ENCODE data around the gene FREM2.

Gene FREM2

DNA sequence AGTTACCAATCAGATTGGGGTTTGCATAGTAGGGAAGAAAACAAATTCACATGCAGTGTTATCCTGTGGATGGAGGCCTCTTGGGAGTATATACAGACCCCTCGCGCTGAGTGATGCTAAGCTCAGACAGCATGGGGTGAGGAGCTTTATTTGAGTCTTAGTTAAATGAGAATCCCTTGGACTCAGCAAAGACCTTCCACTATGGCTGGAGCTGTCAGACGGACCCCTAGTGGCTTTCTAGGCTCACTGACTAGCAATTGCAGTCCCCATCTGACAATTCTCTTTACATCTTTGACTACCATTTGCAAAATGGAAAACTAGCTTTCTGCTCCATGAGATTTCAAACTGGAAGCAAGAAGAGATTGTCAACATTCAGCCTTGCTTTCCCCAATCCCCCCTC is 213.3 kb downstream of the FREM2 start:
- DNase-seq, result no peak

DNA sequence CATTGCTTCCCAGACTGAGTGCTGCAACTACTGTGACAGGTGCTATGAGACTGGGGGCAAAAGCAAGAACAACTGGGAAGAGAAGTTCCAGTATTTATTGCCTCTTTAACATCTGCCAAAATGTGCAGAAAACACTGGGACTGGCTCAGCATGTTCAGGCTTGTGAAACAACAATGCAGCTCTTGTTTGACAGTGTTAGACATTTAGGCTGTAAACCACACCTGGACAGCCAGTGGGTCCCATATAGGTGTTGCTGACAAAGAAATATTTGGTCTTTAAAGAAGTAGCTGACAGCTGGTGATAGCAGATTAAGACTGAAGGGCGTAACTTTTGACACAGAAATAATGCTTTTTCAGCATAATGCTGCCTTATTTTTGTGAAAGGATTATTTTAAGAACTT is 215.7 kb downstream of the FREM2 start:
- no peak for DNase-seq

DNA sequence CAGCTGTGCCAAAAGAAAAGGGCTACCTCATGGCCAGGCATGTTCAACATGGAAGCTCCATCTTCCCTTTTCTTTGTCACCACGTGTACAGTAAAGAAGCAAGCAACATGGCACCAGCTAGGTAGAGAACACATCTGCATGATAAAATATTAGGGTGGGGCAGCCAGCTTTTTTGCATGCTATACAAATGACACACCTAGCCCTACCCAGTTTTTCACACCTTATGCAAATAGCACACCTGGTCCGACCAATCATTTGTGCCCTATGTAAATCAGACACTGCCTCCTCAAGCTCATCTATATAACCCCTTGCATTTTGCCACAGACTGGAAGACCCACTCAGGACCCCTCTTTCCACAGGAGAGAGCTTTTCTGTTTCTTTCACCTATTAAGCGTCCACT is 218.2 kb downstream of the FREM2 start:
- DNase-seq, result no peak

DNA sequence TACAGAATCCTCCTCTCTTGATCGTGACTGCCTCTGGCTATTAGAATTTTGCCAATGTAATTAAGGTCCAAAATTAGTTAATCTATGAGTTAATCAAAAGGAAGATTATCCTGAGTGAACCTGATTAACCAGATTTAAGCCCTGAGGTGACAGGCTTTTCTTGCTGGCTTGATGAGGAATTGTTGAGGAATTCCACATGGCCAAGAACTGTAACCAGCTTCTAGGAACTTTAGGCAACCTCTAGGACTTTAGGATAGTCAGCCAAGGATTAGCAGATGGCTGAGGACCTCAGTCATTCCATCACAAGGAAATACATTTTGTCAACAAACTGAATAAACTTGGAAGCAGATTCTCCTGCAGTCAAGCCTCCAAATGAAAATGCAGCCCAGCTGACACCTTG is 219.0 kb downstream of the FREM2 start:
- DNase-seq, result no peak

DNA sequence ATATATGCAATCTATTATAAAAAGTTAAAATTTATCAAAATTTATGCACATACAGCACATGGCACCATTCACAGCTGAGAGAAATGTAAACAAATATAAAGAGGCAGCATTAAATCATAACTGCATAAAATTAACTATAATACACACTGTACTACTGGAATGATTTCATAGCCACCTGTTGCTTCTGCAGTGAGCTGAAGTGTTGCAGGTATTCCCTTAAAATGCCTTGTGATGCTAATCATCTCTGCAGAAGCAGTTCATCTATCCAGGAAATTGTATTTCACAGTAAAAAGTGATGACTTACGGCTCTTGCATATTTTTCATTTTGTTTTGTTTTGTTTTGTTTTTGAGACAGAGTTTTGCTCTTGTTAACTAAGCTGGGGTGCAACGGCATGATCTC is 221.7 kb downstream of the FREM2 start:
- DNase-seq, result no peak

DNA sequence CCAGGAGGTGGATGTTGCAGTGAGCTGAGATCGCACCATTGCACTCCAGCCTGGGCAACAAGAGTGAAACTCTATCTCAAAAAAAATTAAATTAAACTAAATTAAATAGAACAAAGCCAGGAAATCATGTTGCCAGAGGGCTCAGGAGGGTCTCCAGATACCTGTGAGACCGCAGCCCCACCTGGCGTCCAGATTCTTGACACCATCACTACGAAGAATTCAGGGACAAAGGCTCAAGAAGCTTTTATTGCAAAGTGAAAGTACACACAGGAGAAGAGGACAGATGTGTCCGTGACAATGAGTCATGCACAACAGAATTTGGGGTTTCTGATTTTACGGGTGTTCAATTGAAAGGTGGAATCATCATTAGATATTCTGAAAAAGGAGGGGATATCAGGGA is 227.2 kb downstream of the FREM2 start:
- DNase-seq, result no peak

DNA sequence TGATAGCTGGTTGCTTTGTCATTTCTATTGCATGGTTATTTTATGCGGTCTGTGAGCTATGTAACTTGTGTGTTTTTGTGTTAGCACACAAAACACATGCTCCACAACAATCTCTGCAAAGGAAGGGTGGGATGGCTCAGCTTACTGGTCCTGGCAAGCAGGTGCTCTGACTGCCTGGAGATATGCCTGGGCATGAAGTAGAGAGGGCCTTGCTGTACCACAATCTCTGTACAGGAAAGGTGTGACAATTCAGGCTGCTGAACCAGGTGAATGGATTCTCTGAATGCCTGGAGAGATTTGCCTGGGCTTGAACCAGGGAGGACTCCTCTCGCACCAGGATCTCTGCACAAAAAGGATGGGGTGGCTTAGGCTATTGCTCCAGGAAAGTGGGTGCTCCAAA is 234.2 kb downstream of the FREM2 start:
- DNase-seq, result no peak

DNA sequence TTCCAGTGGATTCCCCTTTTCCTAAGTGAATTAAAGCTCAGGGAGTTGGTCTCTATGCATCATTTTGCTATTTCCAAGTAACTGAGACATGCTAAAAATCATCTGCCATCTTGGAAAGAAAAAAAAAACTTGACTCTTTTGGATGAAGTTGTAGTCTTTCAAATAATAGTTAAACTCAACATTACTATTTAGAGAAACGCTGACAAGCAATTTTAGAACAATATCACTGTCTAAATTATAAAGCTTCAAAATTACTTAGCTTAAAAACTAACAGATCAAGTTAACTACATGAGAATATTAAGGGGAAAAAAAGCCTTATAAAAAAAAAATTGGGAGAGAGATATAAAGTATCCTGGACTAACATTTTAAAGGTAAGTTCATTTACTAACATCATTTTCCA is 235.3 kb downstream of the FREM2 start:
- DNase-seq, result no peak

DNA sequence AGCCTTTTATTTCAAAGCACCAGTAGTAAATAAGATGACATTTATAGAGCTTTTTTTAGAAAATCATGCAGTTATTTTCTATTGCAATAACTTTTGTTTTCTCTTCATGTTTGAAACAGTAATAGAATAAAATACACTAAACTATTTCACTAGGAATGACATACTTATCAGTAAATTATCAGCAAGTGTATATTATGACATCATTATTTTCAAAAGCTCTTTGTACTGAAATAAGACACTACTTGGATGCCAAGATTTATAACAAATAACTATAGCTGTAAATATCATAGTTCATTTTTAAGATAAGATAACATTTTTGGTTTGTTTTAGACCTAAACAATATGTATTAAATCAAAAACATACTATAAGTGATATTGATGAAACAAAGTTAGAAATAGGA is 246.9 kb downstream of the FREM2 start:
- DNase-seq, result no peak
